Mesenchymal stem cell (in vitro differentiated cells and primary cell): ENCODE measurements around the gene FGF22.

Experiments
- DNase-seq: peaks from one replicate; pipeline ENCODE4 v3.0.0-alpha.2; 2013
- H2AFZ ChIP-seq: one replicate; pipeline ENCODE4 v1.6.1; 2013; ENCODE audit warnings: low read depth, mild to moderate bottlenecking, control low read depth, inconsistent platforms, low read length, moderate library complexity
- H2AK5ac ChIP-seq: 2 replicates; pipeline ENCODE4 v1.6.1; 2013; ENCODE audit warnings: low read length, moderate library complexity, mild to moderate bottlenecking, inconsistent platforms; ENCODE audit not compliant: severe bottlenecking
- H2BK120ac ChIP-seq: one replicate; pipeline ENCODE4 v1.6.1; 2013; ENCODE audit warnings: low read depth, mild to moderate bottlenecking, inconsistent platforms, low read length, moderate library complexity
- H2BK12ac ChIP-seq, 2 experiments: one replicate each; pipeline ENCODE4 v1.6.1; 2013; ENCODE audit warnings: inconsistent platforms in 2 of 2, low read length in 2 of 2, mild to moderate bottlenecking in 2 of 2, moderate library complexity in 2 of 2, control low read depth in 1 of 2
- H2BK15ac ChIP-seq: one replicate; pipeline ENCODE4 v1.6.1; 2013; ENCODE audit warnings: mild to moderate bottlenecking, low read depth, inconsistent platforms; ENCODE audit not compliant: poor library complexity, severe bottlenecking
- H2BK5ac ChIP-seq: 2 replicates; pipeline ENCODE4 v1.6.1; 2013; ENCODE audit warnings: low read depth, mild to moderate bottlenecking, low read length, control low read depth, inconsistent platforms; ENCODE audit not compliant: poor library complexity, severe bottlenecking
- H3K14ac ChIP-seq, 2 experiments: one replicate each; pipeline ENCODE4 v1.6.1; 2013; ENCODE audit warnings: inconsistent platforms in 2 of 2, low read length in 2 of 2, control low read depth in 1 of 2, mild to moderate bottlenecking in 1 of 2, moderate library complexity in 1 of 2
- H3K18ac ChIP-seq, 2 experiments: one replicate each; pipeline ENCODE4 v1.6.1; 2013; ENCODE audit warnings: inconsistent platforms in 2 of 2, low read length in 2 of 2, control low read depth in 1 of 2, low read depth in 1 of 2, mild to moderate bottlenecking in 1 of 2
- H3K23ac ChIP-seq, 2 experiments: one replicate each; pipeline ENCODE4 v1.6.1; 2013; ENCODE audit warnings: inconsistent platforms in 2 of 2, low read length in 2 of 2, mild to moderate bottlenecking in 2 of 2, moderate library complexity in 2 of 2, control low read depth in 1 of 2
- H3K27ac ChIP-seq: 2 replicates; pipeline ENCODE4 v1.5.1; 2013; ENCODE audit warnings: mild to moderate bottlenecking, moderate library complexity, low read length, control low read depth, inconsistent platforms; ENCODE audit not compliant: poor library complexity, severe bottlenecking
- H3K27me3 ChIP-seq, 2 experiments: 2 replicates each; pipeline versions ENCODE4 v1.6.1 to v1.7.0; 2013; ENCODE audit warnings: low read length in 2 of 2, mild to moderate bottlenecking in 2 of 2, moderate library complexity in 2 of 2, control low read depth in 1 of 2, inconsistent platforms in 1 of 2; ENCODE audit not compliant: control insufficient read depth in 1 of 2, insufficient read depth in 1 of 2
- H3K36me3 ChIP-seq, 2 experiments: 2 replicates each; pipeline versions ENCODE4 v1.6.1 to v1.7.0; 2013; ENCODE audit warnings: low read length in 2 of 2, control low read depth in 1 of 2, inconsistent platforms in 1 of 2, low read depth in 1 of 2, mild to moderate bottlenecking in 1 of 2; ENCODE audit not compliant: insufficient read depth in 2 of 2, control insufficient read depth in 1 of 2
- H3K4ac ChIP-seq, 2 experiments: one replicate each; pipeline ENCODE4 v1.6.1; 2013; ENCODE audit warnings: inconsistent platforms in 2 of 2, low read length in 2 of 2, mild to moderate bottlenecking in 2 of 2, moderate library complexity in 2 of 2, control low read depth in 1 of 2, low read depth in 1 of 2
- H3K4me1 ChIP-seq: 2 replicates; pipeline ENCODE4 v1.6.1; 2013; ENCODE audit warnings: low read depth, low read length, control low read depth; ENCODE audit not compliant: control insufficient read depth, insufficient read depth
- H3K4me2 ChIP-seq: 2 replicates; pipeline ENCODE4 v1.6.1; 2013; ENCODE audit warnings: low read length, mild to moderate bottlenecking, inconsistent platforms; ENCODE audit not compliant: poor library complexity, severe bottlenecking
- H3K4me3 ChIP-seq, 2 experiments: 2 replicates each; pipeline versions ENCODE4 v1.5.1 to v1.7.0; 2013; ENCODE audit warnings: low read length in 2 of 2, mild to moderate bottlenecking in 2 of 2, control low read depth in 1 of 2, low read depth in 1 of 2; ENCODE audit not compliant: insufficient read depth in 1 of 2
- H3K79me1 ChIP-seq: replicated peaks from 2 replicates; pipeline ENCODE4 v1.6.1; 2013; ENCODE audit warnings: mild to moderate bottlenecking, control low read depth, low read length, inconsistent platforms; ENCODE audit not compliant: poor library complexity, severe bottlenecking
- H3K9ac ChIP-seq: 2 replicates; pipeline ENCODE4 v1.7.0; 2013; ENCODE audit warnings: mild to moderate bottlenecking, low read length, moderate library complexity
- H3K9me3 ChIP-seq: 2 replicates; pipeline ENCODE4 v1.7.0; 2013; ENCODE audit warnings: mild to moderate bottlenecking, low read length; ENCODE audit not compliant: control insufficient read depth
- H4K8ac ChIP-seq: one replicate; pipeline ENCODE4 v1.6.1; 2013; ENCODE audit warnings: inconsistent platforms, mild to moderate bottlenecking, low read length, moderate library complexity
- H4K91ac ChIP-seq: one replicate; pipeline ENCODE4 v1.6.1; 2013; ENCODE audit warnings: mild to moderate bottlenecking, low read length, inconsistent platforms
- WGBS: methylation state at CpG from one replicate; pipeline ENCODE4 v1.1.7; 2013; ENCODE audit warnings: mixed read lengths; 5-methylcytosine and 5-hydroxymethylcytosine counted together

Gene FGF22

DNA sequence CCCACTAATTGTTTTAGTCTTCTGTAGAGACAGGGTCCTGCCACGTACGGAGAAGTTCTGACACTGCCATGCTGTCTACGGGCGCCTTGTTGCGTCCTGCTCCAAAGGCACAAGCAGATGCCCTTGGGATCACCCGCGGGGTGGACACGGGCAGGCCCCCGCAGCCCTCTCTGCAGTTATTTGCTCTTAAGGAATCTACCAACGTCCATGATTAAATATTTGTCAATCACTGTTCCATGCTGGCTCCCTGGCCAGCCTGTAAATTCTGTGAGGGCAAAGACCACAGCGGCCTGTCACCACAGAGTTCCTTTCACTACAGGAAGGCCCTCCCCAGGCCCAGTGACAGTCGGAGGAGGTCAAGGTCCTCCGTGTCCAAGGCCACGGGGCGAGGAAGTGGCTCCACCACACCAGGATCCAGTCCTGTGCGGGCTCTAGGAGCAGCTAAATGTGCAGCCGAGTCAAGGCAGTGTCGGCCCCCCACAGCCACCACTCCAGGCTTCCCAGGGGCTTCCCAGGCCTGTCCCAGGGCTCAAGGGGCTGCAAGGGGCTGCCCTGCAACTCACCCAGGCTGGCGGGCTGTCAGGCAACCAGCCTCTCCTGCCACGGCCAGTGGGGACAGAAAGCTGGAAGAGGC, 21.2 kb downstream of the FGF22 start:
- 87% methylated on average over 19 of the region's 20 CpGs for WGBS
- no peak overlapping the region for H2BK12ac ChIP-seq
- H2BK15ac ChIP-seq = no peak overlapping the region

GRCh38 chr19:661427-662196, 21.9 kb downstream of the FGF22 start:
- Histone ChIP-seq H3K36me3 (peaks cover 0 to 49% of the 10 kb centered on the region in 2 experiments), H4K91ac (peak overlapping the region; percentile 22), H2AFZ (no peak overlapping the region), H3K9me3 (no peaks in the 10 kb centered on the region), H3K14ac (no peak overlapping the region), H3K23ac (no peak overlapping the region), H3K18ac (peak overlapping the region in 1 of 2 experiments; percentile 95), H3K27ac (peak overlapping the region; percentile 3), H3K79me1 (peaks cover 1% of the 10 kb centered on the region), H3K4ac (peak overlapping the region in 1 of 2 experiments; percentile 31), H2AK5ac (no peak overlapping the region), H2BK12ac (no peak overlapping the region), H3K9ac (peak overlapping the region; percentile 90), H4K8ac (no peak overlapping the region), H3K4me1 (peaks cover 51% of the 10 kb centered on the region), H2BK120ac (no peak overlapping the region), H2BK5ac (no peak overlapping the region), H3K27me3 (no peaks in the 10 kb centered on the region), H3K4me3 (peak overlapping the region; percentile 90 to 98), H3K4me2 (peak overlapping the region; percentile 52), H2BK15ac (no peak overlapping the region)
- peak; percentile 28 for DNase-seq
- 56% methylated on average over 31 of the region's 31 CpGs for WGBS

More for the DNA sequence above, 21.2 kb downstream of the FGF22 start:
- no peak overlapping the region for H2BK120ac ChIP-seq
- H3K9ac ChIP-seq = peak overlapping the region; percentile 90
- no peak overlapping the region for H3K14ac ChIP-seq
- H2AK5ac ChIP-seq = no peak overlapping the region
- H3K79me1 ChIP-seq = peaks cover 1% of the 10 kb centered on the region
- H3K36me3 ChIP-seq = peaks cover 0 to 53% of the 10 kb centered on the region in 2 experiments
- peak overlapping the region; percentile 22 for H4K91ac ChIP-seq
- H3K4me2 ChIP-seq = peak overlapping the region; percentile 52
- H3K23ac ChIP-seq = peak overlapping the region in 1 of 2 experiments; percentile 2
- H3K27me3 ChIP-seq = no peaks in the 10 kb centered on the region
- peak overlapping the region; percentile 33 to 90 for H3K4me3 ChIP-seq
- H4K8ac ChIP-seq = no peak overlapping the region
- H3K9me3 ChIP-seq = no peaks in the 10 kb centered on the region
- no peak for DNase-seq
- no peak overlapping the region for H2BK5ac ChIP-seq
- H3K4ac ChIP-seq = peak overlapping the region in 1 of 2 experiments; percentile 31
- peaks cover 51% of the 10 kb centered on the region for H3K4me1 ChIP-seq
- no peak overlapping the region for H3K18ac ChIP-seq
- H2AFZ ChIP-seq = no peak overlapping the region
- peak overlapping the region; percentile 3 for H3K27ac ChIP-seq

- Histone ChIP-seq H3K14ac (peak overlapping the region; percentile 83 to 97), H4K91ac (peak overlapping the region; percentile 87), H3K27me3 (no peaks in the 10 kb centered on the region), H3K18ac (peak overlapping the region; percentile 91 to 95), H3K4me1 (peaks cover 43% of the 10 kb centered on the region), H3K27ac (no peak overlapping the region), H2BK120ac (peak overlapping the region; percentile 64), H3K4ac (peak overlapping the region; percentile 76 to 90), H2AFZ (peak overlapping the region; percentile 84), H3K9ac (peak overlapping the region; percentile 90), H3K79me1 (peaks cover 1% of the 10 kb centered on the region), H2BK15ac (peak overlapping the region; percentile 40), H4K8ac (peak overlapping the region; percentile 91), H3K23ac (peak overlapping the region; percentile 75 to 82), H2BK5ac (peak overlapping the region; percentile 50), H2BK12ac (no peak overlapping the region), H3K9me3 (no peaks in the 10 kb centered on the region), H3K4me2 (peak overlapping the region; percentile 52), H3K36me3 (peaks cover 0 to 41% of the 10 kb centered on the region in 2 experiments), H2AK5ac (no peak overlapping the region), H3K4me3 (peak overlapping the region; percentile 90 to 98)
- peak; percentile 45 for DNase-seq
- WGBS = 1% methylated on average over 54 of the region's 81 CpGs
Measured at GRCh38 chr19:662207-662961, 22.7 kb downstream of the FGF22 start.
